A549 treated with dexamethasone at 1 μM for 4 hours (cell line): Measurements from ENCODE around the gene EML3. TPM values are rescaled to one million over a fixed set of nuclear protein-coding genes. Genes with fewer than 3 reads are reported as not detected.

ENCODE experiments used
- total RNA-seq: library from RNA; stranded (reverse); fragments of 200-300 nt; extraction: Qiagen RNA extraction; gene quantifications from 5 replicates; pipeline ENCODE4 v1.2.3, GENCODE V29; 2022

EML3 gene, protein sequence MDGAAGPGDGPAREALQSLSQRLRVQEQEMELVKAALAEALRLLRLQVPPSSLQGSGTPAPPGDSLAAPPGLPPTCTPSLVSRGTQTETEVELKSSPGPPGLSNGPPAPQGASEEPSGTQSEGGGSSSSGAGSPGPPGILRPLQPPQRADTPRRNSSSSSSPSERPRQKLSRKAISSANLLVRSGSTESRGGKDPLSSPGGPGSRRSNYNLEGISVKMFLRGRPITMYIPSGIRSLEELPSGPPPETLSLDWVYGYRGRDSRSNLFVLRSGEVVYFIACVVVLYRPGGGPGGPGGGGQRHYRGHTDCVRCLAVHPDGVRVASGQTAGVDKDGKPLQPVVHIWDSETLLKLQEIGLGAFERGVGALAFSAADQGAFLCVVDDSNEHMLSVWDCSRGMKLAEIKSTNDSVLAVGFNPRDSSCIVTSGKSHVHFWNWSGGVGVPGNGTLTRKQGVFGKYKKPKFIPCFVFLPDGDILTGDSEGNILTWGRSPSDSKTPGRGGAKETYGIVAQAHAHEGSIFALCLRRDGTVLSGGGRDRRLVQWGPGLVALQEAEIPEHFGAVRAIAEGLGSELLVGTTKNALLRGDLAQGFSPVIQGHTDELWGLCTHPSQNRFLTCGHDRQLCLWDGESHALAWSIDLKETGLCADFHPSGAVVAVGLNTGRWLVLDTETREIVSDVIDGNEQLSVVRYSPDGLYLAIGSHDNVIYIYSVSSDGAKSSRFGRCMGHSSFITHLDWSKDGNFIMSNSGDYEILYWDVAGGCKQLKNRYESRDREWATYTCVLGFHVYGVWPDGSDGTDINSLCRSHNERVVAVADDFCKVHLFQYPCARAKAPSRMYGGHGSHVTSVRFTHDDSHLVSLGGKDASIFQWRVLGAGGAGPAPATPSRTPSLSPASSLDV
- total RNA-seq = 18.3 to 23.6 TPM (median 20.4 TPM) in 5 replicates

DNA sequence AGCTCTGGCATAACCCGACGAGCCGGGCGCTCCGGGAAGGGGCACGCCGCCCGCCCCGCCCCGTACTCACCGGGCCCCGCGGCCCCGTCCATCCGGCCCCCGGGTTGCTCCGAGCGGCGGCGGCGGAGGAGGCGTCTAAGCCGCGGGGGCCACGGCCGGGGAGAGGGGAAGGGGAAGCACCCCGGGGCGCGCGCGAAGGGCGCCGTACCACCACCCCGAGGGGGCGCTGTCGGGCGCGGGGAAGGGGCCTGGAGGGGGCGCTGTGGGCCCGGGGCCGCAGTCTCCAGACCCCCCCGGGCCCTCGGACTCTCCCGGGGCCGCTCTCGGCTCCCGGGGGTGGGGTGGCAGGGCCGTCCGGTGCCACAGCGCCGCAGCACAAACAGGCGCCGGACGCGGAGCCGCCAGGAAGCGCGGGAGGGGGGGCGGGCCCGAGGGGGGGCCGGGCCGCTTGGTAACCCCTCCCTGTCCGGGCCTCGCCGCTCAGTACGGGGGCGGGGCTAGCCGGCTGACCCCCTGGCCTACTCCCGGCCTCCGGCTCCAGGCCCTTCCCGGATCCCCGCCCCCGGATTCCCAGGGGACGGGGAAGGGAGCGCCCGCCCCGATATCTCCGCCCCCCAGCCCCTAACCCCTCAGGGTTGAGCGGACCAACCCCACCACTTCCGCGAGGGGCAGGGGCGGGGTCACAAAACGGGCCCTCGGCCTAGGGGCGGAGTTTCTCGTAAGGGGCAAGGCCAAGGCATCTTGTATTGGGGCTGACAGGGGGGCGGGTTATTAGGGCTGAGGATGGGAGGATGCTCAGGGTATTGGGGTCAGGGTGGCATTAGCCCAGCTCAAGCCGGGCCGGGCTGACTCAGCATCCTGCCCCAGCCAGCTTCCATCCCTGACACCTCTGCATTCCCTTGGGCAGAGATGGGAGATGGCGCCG lies at the start of gene EML3, which contains the start of gene ROM1:
EML3 (minus strand) TSS at position 410 of the 925 bp plus-strand sequence; CDS start at position 92, 318 bp downstream.
ROM1 (plus strand) TSS at position 892 of the 925 bp plus-strand sequence; CDS start at position 917, 25 bp downstream.

GRCh38 chr11:62645946-62646824 lies 33.6 kb upstream of the EML3 start, which contains the start of gene GANAB:
Gene GANAB (minus strand): TSS chr11:62646613. CDS start chr11:62646599, 14 bp downstream.

DNA sequence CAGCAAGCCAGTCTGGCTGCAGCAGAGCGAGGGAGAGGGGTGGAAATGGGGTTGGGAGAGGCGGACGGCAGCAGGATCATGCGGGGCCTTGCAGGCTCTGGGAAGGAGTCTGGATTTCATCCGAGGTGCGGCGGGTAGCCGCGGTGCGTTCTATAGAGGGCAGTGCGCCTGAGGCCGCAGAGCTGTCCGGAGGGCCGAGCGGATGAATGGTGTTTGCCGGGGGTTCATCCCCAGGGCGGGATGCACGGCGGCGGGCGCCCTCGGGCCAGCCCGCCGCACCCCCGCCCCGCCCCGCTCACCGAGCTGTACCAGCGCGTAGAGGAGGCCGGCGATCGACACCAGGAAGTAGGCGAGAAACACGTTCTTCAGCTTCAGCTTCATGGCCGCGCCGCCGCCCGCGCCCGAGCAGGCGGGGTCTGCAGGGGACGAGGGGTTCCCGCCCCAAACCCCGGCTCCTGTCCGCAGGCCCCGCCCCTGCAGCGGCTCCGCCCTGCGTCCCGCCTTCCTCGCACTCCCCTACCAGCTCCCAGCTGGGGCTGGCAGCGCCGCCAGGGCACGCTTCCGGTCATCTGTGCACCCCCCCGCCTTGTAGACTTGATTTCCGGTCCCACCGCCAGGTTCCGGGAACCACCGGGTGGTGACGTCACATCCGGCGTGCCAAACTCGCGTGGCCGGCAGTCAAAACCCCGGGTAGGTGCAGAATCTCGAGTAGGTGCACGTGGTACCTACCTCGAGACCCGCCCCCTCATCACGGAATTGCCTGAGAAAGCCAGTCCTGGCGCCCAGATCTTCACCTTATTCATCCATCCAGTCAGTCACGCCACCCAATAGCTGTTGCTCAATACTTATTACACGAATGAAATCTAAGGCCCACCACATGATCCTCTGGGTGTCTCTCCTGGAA lies 9.2 kb upstream of the EML3 start, which contains the start of gene B3GAT3:
B3GAT3 (minus strand) TSS at position 420 of the 904 bp plus-strand sequence; CDS start at position 381, 39 bp downstream.

GRCh38 chr11:62601372-62602140 lies 11.0 kb downstream of the EML3 start, which contains the start of gene MTA2:
Gene MTA2 (minus strand): TSS chr11:62601865. CDS start chr11:62601450, 415 bp downstream.

GRCh38 chr11:62591448-62592145 lies 21.0 kb downstream of the EML3 start, which contains the start of gene TUT1:
Gene TUT1 (minus strand): TSS chr11:62591523. CDS start chr11:62591485, 38 bp downstream.

GRCh38 chr11:62573592-62574362 lies 38.8 kb downstream of the EML3 start, which contains the start of gene EEF1G:
Gene EEF1G (minus strand): TSS chr11:62573891. CDS start chr11:62573842, 49 bp downstream.

Other genes with a start within 250 kb of the EML3 start
- gene SCGB1A1, start 193.7 kb downstream of the EML3 start, total RNA-seq = 0.27 to 0.32 TPM in 2 of 5 replicates, not detected in the others
- gene AHNAK, start 66.0 kb downstream of the EML3 start, total RNA-seq = 298 to 478 TPM (median 418 TPM) in 5 replicates
- gene EEF1G, start 38.9 kb downstream of the EML3 start, total RNA-seq = 1,895 to 2,114 TPM (median 2,034 TPM) in 5 replicates
- 11.1 to 16.9 TPM (median 16.6 TPM) in 5 replicates for gene TUT1, start 21.3 kb downstream of the EML3 start, total RNA-seq
- gene MTA2, start 10.9 kb downstream of the EML3 start, total RNA-seq = 83.2 to 93.3 TPM (median 89.9 TPM) in 5 replicates
- gene ROM1, start 482 bp upstream of the EML3 start, total RNA-seq = 3.6 to 4.4 TPM (median 4.0 TPM) in 5 replicates
- 41.2 to 52.1 TPM (median 49.3 TPM) in 5 replicates for gene B3GAT3, start 9.2 kb upstream of the EML3 start, total RNA-seq
- 221 to 274 TPM (median 265 TPM) in 5 replicates for gene GANAB, start 33.8 kb upstream of the EML3 start, total RNA-seq
- 15.9 to 21.7 TPM (median 21.2 TPM) in 5 replicates for gene INTS5, start 40.5 kb upstream of the EML3 start, total RNA-seq
- gene C11orf98, start 52.4 kb upstream of the EML3 start, total RNA-seq = 125 to 142 TPM (median 131 TPM) in 5 replicates
- gene CSKMT, start 52.5 kb upstream of the EML3 start, total RNA-seq = 10.5 to 13.3 TPM (median 12.2 TPM) in 5 replicates
- 27.6 to 33.4 TPM (median 28.9 TPM) in 5 replicates for gene UQCC3, start 58.9 kb upstream of the EML3 start, total RNA-seq
- 3.8 to 5.2 TPM (median 3.9 TPM) in 5 replicates for gene LBHD1, start 59.5 kb upstream of the EML3 start, total RNA-seq
- gene UBXN1, start 66.3 kb upstream of the EML3 start, total RNA-seq = 103 to 120 TPM (median 115 TPM) in 5 replicates
- 0.08 to 0.13 TPM (median 0.09 TPM) in 3 of 5 replicates, not detected in the others for gene LRRN4CL, start 76.8 kb upstream of the EML3 start, total RNA-seq
- gene BSCL2, start 94.6 kb upstream of the EML3 start, total RNA-seq = 59.4 to 73.9 TPM (median 62.6 TPM) in 5 replicates
- not detected in 5 replicates for gene GNG3, start 94.9 kb upstream of the EML3 start, total RNA-seq
- 40.5 to 45.2 TPM (median 43.3 TPM) in 5 replicates for gene HNRNPUL2, start 114.7 kb upstream of the EML3 start, total RNA-seq
- gene TTC9C, start 115.7 kb upstream of the EML3 start, total RNA-seq = 25.1 to 36.7 TPM (median 32.3 TPM) in 5 replicates
- gene ZBTB3, start 141.4 kb upstream of the EML3 start, total RNA-seq = 1.5 to 2.2 TPM (median 1.8 TPM) in 5 replicates
- 156 to 166 TPM (median 160 TPM) in 5 replicates for gene POLR2G, start 148.8 kb upstream of the EML3 start, total RNA-seq
- 9.1 to 14.5 TPM (median 12.5 TPM) in 5 replicates for gene TAF6L, start 158.6 kb upstream of the EML3 start, total RNA-seq
- gene TMEM179B, start 174.6 kb upstream of the EML3 start, total RNA-seq = 67.1 to 85.0 TPM (median 82.1 TPM) in 5 replicates
- 18.9 to 27.6 TPM (median 24.8 TPM) in 5 replicates for gene TMEM223, start 179.2 kb upstream of the EML3 start, total RNA-seq
- 38.9 to 55.9 TPM (median 54.3 TPM) in 5 replicates for gene NXF1, start 192.7 kb upstream of the EML3 start, total RNA-seq
- 17.7 to 24.7 TPM (median 22.9 TPM) in 5 replicates for gene STX5, start 219.3 kb upstream of the EML3 start, total RNA-seq
- gene TEX54, start 220.1 kb upstream of the EML3 start, total RNA-seq = not detected in 5 replicates
- gene WDR74, start 226.8 kb upstream of the EML3 start, total RNA-seq = 71.5 to 83.6 TPM (median 80.3 TPM) in 5 replicates